AG09319 (cell line): ENCODE results near the gene LRRC25.

ENCODE experiments used
- DNase-seq: peaks from one replicate; pipeline ENCODE4 v3.0.0-alpha.2; 2010; ENCODE audit warnings: low read depth; ENCODE audit errors: extremely low read depth
- TF ChIP-seq, protein P1 (sequence below): IDR thresholded peaks from 2 replicates; pipeline ENCODE4 v1.5.1; 2011; ENCODE audit warnings: low read depth, mild to moderate bottlenecking, inconsistent platforms, low read length, moderate library complexity

LRRC25 gene

DNA sequence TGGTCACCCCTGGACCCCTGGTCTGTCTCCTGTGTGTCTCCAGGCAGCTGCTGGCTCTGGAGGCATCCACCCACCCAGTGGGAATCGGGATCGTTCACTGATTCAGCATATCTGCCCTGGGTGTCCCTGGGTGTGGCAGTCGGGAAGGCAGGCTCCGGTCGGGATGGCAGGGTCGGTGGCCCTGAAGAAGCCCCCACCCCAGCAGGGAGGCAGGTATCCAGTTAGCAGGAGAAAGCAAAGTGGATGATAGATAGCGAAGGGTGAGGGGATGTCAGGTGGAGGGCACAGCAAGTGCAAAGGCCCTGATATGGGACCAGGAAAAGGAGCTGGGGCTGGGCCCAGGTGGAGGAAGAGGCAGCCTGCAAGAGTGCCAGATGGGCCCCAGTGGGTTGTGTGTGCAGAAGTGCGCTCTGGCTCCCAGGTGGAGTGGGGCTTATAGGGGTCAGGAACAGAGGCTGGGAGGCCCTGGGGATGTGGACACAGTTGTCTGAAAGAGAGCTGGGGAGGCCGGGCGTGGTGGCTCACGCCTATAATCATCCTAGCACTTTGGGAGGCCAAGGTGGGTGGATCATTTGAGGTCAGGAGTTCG lies 24.0 kb upstream of the LRRC25 start:
- DNase-seq = no peak
- TF ChIP-seq, protein P1, sequence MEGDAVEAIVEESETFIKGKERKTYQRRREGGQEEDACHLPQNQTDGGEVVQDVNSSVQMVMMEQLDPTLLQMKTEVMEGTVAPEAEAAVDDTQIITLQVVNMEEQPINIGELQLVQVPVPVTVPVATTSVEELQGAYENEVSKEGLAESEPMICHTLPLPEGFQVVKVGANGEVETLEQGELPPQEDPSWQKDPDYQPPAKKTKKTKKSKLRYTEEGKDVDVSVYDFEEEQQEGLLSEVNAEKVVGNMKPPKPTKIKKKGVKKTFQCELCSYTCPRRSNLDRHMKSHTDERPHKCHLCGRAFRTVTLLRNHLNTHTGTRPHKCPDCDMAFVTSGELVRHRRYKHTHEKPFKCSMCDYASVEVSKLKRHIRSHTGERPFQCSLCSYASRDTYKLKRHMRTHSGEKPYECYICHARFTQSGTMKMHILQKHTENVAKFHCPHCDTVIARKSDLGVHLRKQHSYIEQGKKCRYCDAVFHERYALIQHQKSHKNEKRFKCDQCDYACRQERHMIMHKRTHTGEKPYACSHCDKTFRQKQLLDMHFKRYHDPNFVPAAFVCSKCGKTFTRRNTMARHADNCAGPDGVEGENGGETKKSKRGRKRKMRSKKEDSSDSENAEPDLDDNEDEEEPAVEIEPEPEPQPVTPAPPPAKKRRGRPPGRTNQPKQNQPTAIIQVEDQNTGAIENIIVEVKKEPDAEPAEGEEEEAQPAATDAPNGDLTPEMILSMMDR = no peak

DNA sequence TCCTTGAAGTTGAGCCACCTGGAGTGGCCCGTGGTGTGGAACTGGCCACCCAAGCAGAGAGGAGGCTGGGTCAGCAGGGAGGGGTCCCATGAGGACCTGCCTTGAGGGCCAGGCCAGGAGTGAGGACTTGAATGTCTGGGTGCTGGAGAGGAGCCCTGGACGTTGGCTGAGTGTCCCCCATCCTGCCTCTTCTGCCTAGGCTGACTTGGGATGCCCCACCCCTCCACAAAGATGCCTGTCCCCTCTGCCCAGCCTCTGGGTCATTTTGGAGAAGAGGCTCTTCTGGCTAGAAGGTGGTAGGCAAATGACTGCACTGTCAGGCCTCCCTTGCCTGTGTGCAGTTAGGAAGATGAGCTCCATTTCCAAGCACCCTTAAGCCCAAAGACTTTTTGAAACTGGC lies 23.5 kb upstream of the LRRC25 start:
- TF ChIP-seq, protein P1 = no peak
- DNase-seq = no peak

DNA sequence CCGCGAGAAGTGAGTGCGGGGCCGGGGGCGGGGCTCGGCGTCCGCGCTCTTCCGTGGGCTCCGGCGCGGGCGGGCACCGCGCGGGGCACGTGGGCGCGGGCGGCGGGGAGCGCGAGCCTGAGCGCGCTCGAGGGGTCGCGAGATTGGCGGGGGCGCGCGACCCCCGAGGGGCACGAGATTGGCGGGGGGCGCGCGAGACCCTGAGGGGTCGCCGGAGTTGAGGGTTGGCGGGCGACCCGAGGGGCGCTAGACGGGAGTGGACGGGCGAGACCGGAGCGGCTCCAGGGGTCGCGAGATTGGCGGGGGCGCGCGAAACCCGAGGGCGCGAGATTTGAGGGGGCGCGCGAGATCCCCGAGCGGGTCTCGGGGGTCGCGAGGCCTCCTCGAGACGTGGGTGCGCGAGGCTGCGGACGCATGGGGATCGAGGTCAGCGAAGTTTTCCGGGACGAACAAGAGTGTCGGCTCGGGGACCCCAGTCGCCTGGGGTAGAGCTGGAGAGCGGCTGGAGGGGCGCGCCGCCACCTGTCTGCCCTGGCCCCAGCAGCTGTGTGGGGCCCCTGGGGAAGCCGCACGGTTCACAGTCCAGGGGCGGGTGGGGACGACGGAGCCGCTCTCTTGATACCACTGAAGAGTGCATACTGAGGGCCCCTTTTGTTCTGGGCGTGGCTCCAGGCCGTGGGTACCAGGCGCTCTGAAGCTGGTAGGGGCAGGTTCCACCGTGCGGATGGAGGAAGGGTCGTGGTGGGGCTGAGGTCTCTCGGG lies 22.5 kb upstream of the LRRC25 start:
- TF ChIP-seq, protein P1 = no peak
- no peak for DNase-seq

DNA sequence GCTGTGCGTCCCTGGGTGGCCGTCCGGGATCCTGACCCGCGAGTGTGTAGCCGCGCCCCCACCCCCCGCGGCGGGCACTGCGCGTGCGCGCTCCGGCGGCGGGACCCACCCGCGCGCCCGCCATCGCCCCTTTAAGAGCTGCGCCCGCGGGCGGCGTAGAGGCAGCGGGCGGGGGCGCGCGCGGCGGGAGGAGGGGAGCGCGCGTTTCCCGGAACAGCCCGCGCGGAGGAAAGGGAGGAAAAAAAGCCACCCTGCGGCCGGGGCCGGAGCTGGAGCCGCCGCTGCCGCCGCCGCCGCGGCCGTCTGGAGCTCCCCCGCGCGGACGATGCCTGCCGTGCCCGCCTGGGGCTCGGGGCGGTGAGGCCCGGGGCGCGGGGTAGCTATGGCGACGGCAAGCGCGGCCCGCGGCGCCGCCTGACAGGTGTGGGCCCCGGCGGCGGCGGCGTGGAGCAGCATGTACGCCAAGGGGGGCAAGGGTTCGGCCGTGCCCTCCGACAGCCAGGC lies 21.8 kb upstream of the LRRC25 start, which contains the start of gene SSBP4:
SSBP4 (plus strand) TSS at position 204 of the 504 bp plus-strand sequence; CDS start at position 455, 251 bp downstream.
- no peak for DNase-seq
- TF ChIP-seq, protein P1 = peak; percentile 1; the same call in 1 of the 2 replicates

DNA sequence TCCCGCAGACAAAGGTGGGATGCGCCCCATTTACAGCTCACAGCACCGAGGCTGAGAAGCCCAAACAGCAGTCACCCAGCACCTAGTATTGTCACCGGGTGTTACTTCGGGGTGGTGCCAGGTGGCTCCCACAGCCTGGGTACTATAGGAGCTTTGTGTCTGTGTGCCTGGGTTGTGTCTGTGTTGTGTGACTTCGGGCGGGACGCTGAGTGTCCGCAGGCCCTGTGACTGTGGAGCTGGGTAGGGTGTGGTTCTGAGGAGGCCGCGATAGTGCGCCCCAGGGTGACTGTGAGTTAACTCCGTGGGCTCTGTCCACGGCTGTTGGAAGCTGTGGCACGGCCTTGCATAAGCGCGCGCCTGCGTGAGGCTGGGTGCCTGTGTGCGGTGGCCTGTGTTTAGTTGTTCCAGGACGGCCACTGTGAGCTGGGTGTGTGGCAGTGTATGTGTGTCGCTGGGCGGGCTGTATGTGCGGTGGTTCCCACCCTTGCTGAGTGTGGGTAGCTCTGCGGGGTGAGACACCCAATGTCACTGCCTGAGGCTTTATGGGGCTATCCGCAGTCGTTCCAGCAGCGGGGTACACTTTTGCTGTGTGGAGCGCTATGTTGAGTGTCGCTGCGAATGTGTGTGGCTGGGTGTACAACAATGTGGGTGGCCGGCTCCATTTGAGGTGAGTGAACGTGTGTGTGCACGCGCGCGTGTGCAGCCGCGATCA lies 21.2 kb upstream of the LRRC25 start:
- no peak for DNase-seq
- TF ChIP-seq, protein P1 = no peak

DNA sequence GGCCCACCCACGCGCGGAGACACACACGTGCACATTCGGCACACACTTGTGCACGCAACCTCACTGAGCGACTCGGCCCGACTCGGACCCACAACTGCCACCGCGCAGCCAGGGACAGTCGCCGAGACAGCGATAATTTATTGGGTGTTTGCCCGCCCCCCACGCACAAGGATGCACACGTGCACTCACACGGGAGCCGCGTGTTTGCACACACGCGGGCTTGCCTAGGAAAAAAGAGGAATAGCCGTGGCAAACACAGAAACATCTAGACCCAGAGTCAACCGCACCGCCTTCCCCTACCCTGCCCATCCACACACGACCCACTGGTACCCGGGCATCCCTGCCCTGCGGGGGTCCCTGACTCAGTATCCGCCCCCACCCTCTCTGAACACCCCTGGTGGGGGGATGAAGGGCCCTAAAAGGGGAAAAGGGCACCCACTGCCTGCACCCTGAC lies 20.6 kb upstream of the LRRC25 start:
- TF ChIP-seq, protein P1 = no peak
- DNase-seq = no peak
